GM21786 (cell line): ENCODE measurements around the gene CYTL1.
"Not testable (repeated sequence)": the region's sequence is repeated elsewhere in the genome, so short reads cannot be mapped to it uniquely, and the experiment has no call there.

Source experiments
- ATAC-seq: cut with Tn5 transposase; IDR thresholded peaks from one replicate; pipeline ENCODE4 v1.9.1; 2021; ENCODE audit not compliant: unreplicated experiment

Gene CYTL1

DNA sequence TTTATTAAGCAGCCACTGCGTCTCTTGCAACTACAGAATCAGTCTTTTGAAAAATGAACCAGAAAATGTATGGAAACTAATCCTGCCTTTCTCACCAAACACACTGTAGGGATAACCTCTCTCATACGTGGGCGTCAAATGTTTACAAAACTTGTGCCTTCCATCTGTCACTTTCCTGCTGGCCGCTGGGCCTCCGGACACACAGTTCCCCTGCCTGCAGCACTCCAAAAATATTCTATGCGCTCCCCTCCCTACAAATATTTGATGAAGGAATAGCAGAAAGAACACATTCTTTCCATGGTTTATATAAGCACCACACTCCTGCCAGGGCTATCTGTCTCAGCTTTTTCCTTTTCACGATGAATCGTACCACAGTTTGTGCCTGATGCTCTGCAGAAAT is 14.9 kb upstream of the CYTL1 start:
- ATAC-seq = no peak

DNA sequence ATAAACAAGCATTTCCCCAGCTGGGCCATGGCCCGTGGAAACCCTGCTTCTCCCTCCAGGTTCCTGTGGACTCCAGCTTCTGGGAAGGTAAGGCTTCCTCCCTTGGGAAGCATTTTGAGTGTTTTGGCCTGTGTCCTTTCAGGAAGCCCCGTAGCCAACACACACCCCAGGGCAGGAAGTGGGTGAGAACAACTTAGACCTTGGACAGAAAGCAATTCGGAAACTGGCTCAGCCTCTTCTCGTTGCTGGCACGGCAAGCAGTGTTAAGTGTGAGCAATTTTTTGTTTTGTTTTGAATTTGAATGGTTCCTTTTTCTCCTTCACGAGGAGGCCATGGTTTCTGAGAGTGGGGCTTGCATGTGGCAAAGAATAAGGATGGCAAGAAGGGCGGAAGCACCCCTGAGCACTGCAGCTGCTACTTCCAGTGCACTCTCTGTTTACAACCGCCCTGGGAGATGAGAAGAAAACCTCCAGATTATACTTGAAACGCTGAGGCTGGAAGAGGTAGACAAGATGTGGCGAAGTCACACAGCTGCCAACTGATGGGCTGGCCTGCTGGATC is 14.1 kb upstream of the CYTL1 start:
- ATAC-seq = no peak

DNA sequence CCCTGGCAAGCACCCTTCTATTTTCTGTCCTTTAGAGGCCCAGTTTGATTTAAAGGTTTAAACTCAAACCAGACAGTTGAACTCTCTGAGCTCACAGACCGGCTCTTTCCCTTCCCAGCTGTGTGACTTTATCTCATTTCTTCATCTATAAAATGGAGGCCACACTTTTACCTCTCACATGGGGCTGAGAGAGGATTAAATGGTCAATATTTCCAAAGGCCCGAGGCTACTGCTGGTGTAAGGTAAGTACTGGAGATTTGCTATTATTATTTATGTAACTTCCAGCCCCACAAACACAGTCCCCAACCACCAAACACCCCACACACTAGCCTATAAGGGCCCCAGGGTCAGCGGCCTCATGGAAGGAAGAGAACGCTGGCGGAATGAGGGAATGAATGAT is 13.6 kb upstream of the CYTL1 start:
- ATAC-seq = no peak

DNA sequence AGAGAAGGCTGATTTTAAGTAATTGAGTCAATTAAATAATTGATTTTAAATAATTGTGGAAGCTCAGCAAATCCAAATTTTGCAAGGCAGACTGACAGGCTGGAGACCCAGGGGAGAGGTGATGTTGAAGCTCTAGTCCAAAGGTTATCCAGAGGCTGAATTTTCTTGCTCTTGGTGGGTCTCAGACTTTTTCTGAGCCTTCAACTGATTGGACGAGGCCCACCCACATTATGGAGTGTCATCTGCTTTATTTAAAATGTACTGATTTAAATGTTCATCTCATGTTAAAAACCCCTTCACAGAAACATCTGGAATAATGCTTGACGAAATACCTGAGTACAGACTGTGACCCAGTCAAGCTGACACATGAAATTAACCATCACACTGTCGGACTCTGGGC is 11.7 kb upstream of the CYTL1 start:
- ATAC-seq = no peak

DNA sequence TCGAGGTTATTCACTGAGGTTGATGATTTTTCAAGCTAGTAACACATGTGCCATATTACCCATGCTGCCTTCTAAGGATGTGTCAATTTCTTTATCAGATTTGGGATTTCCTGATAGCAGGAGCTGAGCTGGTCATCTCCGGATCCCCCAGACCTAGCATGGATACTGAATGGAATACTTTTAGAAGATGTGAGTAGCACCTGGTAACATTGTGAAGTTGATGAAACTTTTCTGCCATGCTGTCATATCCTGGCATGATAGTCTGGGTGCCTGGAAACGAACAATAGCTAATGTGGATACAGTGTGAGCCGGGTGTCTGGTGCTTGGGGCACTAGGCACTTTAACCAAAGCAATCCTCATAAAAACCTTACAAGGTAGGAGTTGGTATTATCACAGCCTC is 11.0 kb upstream of the CYTL1 start:
- no peak for ATAC-seq

DNA sequence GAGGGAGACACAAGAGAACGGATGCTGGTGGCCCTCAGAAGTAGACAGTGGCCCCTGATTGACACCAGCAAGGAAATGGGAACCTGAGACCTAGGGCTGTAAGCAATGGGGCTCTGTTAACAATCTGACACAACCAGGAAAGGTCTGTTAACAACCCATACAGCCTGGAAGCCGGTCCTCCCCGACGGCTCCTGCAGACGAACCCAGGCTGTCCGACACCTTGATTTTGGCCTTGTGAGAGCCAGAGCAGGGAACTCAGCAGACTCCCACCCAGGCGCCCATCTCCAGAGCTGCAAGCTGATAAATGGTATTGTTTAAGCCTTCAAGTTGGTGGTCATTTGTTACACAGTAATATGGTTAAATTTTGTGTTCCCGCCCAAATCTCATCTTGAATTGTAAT is 10.2 kb upstream of the CYTL1 start:
- no peak for ATAC-seq

DNA sequence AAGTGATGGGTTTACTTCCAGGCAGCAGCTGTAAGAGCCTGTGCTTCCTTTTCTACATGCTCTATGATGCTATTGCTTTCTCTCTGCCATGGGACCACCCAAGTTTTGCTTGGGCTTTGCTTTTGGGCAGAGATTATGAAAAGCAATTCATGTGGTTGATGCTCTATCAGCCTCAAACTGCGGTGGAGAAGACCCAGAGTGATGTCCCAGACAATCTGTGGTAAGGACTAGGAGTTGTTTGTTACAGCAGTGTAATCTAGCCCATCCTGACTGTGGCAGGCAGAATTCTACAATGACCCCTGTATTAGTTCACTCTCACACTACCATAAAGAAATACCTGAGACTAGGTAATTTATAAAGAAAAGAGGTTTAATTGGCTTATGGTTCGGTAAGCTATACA is 9.2 kb upstream of the CYTL1 start:
- no peak for ATAC-seq

DNA sequence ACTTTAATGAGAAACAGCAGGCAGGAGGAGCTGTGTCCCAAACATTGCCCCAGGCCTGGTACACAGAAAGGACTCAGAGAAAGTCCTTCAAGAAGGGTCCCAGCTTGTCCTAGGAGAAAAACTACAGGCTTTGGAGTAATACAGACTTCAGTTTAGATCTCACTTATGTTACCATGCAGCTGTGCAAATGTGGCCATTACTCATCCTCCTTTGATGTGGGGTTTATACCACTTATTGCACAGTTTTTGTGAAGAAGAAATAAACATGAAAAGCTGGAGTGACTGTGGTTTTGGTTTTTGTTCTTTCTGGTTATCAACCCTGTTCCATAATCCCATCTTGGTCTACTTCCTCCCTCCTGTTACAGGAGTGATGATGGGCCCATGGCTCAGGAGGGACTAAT is 8.1 kb upstream of the CYTL1 start:
- no peak for ATAC-seq

DNA sequence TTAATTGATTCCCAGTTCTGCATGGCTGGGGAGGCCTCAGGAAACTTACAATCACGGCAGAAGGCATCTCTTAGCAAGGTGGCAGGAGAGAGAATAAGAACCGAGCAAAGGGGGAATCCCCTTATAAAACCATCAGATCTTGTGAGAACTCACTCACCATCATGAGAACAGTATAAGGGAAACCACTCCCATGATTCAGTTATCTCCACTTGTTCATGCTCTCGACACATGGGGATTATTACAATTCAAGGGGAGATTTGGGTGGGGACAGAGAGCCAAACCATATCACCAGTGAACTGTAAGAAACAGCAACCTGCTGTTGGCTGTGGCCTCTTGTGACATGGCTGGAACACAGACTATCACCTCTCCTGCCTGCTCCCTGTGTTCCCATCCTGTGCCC is 7.1 kb upstream of the CYTL1 start:
- ATAC-seq = no peak

DNA sequence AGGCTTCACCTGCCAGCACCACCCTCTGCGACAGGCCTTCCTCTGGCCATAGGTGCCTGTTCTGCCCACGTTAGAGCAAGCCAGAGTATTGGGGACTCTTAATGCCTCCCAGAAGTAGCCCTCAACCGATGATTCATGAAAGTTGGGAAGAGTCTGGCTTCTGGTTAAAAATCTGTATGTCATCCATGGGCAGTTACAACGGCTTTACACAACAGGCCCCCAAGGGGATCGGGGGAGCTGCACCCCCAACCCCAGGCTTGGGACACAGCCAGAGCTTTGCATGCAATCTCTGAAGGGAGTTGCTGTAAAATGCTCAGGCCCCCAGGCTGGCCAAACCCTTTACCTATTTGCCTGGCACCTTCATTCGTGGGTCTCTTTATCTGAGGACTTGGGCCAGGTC is 5.4 kb upstream of the CYTL1 start:
- no peak for ATAC-seq

DNA sequence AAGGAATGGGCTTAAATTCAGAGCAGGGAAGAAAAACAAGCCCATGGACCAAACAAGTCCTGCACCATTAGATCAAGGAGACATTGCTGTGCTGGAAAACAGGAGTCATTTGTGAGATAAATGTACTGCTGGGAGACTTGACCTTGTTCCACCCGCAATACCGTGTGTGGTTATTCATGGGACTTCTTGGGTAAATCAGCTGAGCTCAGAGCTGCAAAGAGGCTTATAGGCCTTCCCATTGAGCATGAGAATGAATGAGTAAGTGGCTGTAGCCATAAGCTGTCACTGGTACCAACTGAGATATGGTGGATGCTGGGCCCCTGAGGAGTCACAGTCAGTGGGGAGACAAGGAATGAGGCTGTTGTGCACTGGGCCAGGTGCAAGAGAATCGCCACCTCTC is 2.3 kb upstream of the CYTL1 start:
- ATAC-seq = no peak

DNA sequence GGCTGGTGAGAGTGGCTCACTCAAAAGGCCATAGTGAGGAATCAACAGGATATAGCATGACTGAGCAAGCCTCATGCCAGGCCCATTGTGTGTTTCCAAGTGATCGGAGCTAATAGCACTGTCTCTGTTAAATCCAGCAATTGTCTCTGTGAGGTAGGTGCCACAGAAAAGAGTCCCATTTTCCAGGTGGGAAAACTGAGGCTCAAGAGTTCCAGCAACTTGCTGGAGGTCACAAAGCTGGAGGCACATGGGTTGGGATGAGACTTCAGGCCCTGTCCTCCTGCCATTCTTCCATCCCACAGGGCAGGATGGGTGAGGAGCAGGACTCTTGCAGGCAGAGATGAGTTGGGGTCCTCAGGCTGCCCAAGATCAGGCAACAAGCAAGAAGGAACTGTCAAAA is 1.1 kb upstream of the CYTL1 start:
- no peak for ATAC-seq

DNA sequence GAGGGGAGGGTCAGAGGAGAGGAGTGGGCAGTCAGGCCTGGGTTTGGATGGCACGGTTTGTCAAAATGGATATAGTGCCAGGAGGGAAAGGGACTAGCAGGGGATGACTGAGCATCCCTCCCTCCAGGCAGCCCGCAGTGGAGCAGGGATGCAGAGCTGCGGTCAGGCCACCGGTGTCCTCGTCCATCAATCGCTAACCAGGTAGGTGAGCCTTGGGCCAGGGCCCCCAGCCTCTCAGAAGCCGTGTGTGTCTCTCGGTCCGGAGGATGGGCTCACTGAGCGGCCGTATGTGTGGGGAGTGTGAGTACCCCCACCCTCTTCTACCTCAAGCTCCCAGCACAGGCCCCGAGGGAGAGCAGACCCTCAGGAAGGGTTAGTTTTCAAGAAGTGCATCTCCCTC is 538 bp upstream of the CYTL1 start:
- no peak for ATAC-seq

DNA sequence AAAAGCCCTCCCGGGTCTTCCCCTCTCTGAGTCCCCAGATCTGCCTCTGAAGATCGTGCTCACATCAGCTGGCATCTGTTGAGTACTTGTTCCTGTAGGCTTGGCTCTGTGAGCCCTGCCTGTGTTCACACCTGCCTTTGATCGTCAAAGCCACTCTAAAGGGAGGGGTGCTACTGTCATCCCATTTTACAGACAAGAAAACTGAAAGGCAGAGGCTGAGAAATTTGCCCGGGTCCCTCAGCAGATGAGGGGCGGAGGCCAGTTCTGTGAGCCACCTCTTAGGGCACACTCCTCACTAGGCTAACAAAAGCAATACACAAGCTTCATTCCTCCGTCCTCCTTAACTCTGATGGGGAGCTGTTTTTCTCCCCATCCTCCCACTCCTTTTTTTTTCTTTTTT is 655 bp downstream of the CYTL1 start:
- ATAC-seq = no peak

DNA sequence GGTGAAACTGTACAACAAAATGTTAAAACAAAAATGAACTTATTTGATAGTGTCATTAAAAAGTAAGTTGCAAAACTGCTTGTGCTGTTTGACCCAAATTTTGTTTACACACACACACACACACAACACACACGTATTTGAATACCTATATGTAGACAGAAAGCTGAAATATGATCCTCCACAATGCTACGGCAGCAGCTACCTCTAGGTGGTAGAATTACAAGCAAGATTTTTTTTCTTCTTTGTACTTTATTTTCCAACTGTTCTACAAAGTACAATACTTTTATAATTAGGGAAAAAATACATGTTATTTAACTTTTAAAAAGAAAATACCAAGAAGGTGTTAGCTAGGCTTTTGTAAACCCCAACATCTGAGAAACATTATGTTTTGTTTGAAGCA is 1.2 kb downstream of the CYTL1 start:
- ATAC-seq = no peak

DNA sequence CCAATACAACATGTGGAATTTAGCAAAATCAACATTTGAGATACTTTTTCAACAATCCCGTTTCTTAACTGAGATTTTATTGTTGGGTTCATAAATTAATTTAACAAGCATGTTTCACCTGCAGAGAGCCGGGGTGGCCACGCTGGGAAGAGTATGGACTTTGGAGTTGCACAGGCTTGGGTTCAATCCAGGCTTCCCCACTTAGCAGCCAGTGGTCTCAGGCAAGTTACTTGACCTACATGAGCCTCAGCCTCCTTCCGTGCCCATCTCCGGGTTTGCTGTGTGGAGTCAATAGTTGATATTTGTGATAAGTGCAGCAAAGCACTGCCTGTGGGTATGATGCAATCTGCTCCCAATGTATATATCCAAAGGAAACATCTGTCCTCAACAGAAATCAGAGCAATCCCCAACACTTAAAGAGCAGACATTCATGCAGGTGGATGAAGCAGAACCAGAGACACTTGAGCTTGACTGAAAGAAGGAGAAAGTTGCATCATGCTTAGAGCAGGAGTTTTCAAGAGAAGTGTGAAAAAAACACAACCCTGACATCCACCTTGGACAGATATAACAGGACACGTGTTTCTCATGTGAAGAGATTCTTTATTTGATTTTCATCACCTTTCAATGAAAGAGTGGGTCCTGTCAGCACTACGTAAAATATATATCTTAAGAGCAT is 5.1 kb downstream of the CYTL1 start:
- ATAC-seq = no peak

DNA sequence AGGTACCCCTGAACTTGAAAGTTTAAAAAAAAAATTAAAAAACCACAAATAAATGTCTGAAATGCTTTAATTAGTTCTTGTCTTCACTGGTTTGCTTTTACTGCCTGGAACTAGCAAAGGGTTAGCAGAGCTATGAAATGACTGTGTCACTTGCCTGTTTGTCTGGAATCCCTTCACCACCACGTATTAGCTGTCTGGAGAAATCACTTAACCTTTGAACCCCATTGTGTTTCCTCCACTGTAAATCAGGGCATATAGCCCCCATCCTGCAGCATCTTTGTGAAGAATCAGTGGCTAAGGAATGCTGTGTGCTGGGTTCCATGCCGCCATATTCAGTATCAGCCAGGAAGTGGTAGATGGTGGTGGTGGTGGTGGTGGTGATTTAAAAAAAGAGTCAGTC is 6.3 kb downstream of the CYTL1 start:
- ATAC-seq = no peak

DNA sequence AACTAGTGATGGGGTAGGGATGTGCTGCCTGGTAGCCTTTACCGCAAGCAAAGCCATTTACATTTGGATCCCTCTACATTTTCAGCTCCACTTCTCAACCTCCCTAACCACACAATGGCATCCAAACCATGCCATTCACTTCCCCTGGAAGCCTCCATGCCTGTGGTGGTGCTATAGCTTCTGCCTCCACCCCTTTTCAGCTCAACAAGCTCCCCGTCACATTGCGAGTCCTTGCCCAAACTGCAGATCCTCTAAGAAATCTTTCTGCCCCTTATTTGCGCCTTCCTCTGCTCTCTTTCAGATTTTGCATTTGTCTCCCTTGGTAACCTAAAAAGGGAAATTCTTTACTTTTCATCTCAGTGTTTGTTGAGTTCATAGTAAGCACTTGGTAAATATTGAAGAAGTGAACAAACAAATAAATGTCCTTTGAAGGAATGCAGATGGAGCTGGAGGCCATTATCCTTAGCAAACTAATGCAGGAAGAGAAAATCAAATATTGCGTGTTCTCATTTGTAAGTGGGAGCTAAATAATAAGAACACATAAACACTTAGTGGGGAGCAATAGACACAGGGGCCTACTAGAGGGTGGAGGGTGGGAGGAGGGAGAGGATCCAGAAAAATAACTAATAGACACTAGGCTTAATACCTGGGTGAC is 6.9 kb downstream of the CYTL1 start:
- ATAC-seq = no peak

DNA sequence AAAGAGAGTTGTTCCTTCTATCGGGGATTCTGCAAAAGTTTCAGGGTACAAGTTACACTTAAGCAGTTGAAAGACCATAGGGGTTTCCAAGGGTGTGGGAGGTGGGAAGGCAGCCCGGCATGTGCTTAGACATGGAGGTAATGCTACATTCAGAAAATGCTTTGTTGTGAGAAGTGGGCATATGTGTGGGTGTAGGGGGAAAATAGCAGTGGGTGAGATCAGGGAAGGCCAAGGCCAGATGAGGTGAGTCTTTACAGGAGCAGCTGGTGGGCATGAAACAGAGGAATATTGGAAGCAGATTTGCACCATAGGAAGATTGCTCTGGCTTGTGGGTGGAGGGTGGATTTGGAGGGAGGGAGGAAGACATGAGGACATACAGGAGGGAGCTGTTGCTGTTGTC is 8.3 kb downstream of the CYTL1 start:
- ATAC-seq = no peak

DNA sequence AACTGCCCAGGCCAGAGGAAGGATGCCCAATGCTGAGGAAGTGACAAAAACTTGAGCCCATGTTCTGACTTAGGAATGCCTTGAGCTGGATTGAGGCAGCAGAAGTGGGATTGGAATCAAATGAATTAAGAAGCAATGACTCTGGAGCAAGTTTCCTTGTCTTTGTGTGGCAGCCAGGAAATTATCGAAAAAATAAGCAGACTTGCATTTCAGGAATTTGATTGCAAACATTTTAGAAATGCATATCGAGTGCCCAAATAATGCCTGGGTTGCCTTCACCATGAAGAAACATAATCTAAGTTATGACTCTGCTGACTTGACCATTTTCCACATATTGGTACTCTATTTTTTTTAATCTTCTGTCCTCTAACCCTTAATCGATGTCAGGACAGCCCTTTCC is 9.5 kb downstream of the CYTL1 start:
- no peak for ATAC-seq

DNA sequence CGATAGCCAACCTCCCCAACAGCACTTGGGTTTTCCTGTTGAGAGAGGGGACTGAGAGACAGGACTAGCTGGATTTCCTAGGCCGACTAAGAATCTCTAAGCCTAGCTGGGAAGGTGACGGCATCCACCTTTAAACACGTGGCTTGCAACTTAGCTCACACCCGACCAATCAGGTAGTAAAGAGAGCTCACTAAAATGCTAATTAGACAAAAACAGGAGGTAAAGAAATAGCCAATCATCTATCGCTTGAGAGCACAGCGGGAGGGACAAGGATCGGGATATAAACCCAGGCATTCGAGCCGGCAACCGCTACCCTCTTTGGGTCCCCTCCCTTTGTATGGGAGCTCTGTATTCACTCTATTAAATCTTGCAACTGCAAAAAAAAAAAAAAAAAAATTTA is 12.3 kb downstream of the CYTL1 start:
- not testable (repeated sequence) for ATAC-seq

DNA sequence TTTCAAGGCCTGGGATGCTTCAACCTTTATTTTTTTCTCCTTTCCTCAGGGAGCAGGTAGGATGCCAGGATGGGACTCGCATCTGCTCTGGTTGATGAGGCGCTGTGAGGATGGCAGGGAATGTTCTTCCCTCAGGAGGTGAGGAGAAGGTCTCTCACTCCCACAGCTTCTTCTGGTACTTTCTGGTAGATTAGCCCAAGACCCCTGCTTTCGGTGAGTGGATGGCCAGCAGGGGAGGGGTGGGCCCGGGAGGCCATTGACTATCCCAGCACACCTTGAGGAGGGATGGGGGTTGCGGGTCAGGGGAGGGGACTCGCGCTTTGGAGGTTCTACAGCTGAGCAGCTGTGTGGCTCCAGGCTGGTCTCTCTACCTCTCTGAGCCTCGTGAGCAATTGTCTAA is 14.8 kb downstream of the CYTL1 start:
- no peak for ATAC-seq

DNA sequence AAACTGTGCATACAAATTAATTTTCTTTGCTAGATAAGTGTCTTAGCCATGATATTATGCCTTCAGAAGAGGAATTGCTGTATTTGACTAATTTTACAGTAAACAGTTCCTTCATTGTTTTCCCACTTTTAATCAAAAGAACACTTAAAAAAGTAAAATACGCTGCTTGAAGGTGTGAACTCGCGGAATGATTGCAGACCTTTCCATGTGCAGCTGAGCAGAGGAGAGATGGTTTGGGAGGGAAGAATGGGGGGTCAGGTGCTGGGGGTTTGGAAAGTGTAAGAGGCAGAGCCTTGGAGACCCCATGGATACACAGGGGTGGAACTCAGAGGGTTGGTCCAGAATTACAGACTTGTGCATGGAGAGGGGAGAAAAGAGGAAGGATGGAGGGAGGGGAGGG is 15.3 kb downstream of the CYTL1 start:
- no peak for ATAC-seq
